Smooth muscle cell (in vitro differentiated cells): ENCODE results near the gene THADA. TPM values are rescaled to one million over a fixed set of nuclear protein-coding genes. Genes with fewer than 3 reads are reported as not detected.

Experiments used
- DNase-seq: peaks from one replicate; lab custom pipeline; 2025; ENCODE audit not compliant: unreplicated experiment; lab: John Stamatoyannopoulos, UW
- H2AFZ ChIP-seq: fragments of 200-600 bp; sonication (generic); 2 replicates; pipeline ENCODE4 v1.6.0; 2016; ENCODE audit warnings: antibody characterized with exemption, low read depth, mild to moderate bottlenecking
- H3F3A ChIP-seq: fragments of 200-600 bp; sonication (generic); 2 replicates; pipeline ENCODE4 v1.6.0; 2017; ENCODE audit warnings: antibody characterized with exemption, low read depth
- H3K27ac ChIP-seq: fragments of 200-600 bp; sonication (generic); 2 replicates; pipeline ENCODE4 v1.5.1; 2016; ENCODE audit warnings: low read depth, mild to moderate bottlenecking
- H3K27me3 ChIP-seq: fragments of 200-600 bp; sonication (generic); 2 replicates; pipeline ENCODE4 v1.6.1; 2016; ENCODE audit warnings: low read depth, mild to moderate bottlenecking
- H3K36me3 ChIP-seq: fragments of 200-600 bp; sonication (generic); 2 replicates; pipeline ENCODE4 v1.5.1; 2016; ENCODE audit warnings: low read depth
- H3K4me1 ChIP-seq: fragments of 200-600 bp; sonication (generic); 2 replicates; pipeline ENCODE4 v1.5.1; 2016; ENCODE audit warnings: low read depth
- H3K4me2 ChIP-seq: fragments of 200-600 bp; sonication (generic); 2 replicates; pipeline ENCODE4 v1.6.0; 2016; ENCODE audit warnings: mild to moderate bottlenecking
- H3K4me3 ChIP-seq: fragments of 200-600 bp; sonication (generic); 2 replicates; pipeline ENCODE4 v1.5.1; 2016; ENCODE audit warnings: mild to moderate bottlenecking
- H3K79me2 ChIP-seq: fragments of 200-600 bp; sonication (generic); 2 replicates; pipeline ENCODE4 v1.6.0; 2016; ENCODE audit warnings: low read depth, mild to moderate bottlenecking
- H3K9ac ChIP-seq: fragments of 200-600 bp; sonication (generic); 2 replicates; pipeline ENCODE4 v1.6.0; 2016; ENCODE audit warnings: low read depth
- H3K9me3 ChIP-seq: fragments of 200-600 bp; sonication (generic); replicated peaks from 2 replicates; pipeline ENCODE4 v1.5.1; 2016; ENCODE audit warnings: low read depth
- H4K20me1 ChIP-seq: fragments of 200-600 bp; sonication (generic); 2 replicates; pipeline ENCODE4 v1.6.0; 2016; ENCODE audit warnings: low read depth
- WGBS: methylation state at CpG from one replicate; pipeline ENCODE4 v1.1.7; 2016; ENCODE audit warnings: low lambda C conversion rate; 5-methylcytosine and 5-hydroxymethylcytosine counted together
- polyA plus RNA-seq: library from polyadenylated mRNA; unstranded; fragments of >200 nt; fragmentation: Nextera tagmentation; extraction: Ambion mirVana; gene quantifications from 2 replicates; pipeline ENCODE4 v1.2.1, GENCODE V29; 2016
- total RNA-seq: library from RNA; depleted of rRNA; stranded (reverse); fragments of >200 nt; gene quantifications from 2 replicates; pipeline ENCODE4 v1.2.3, GENCODE V29; 2014
- TF ChIP-seq, protein P1 (sequence below): fragments of 200-600 bp; sonication (generic); IDR thresholded peaks from 2 replicates; pipeline ENCODE4 v1.5.1; 2017; ENCODE audit warnings: borderline replicate concordance, mild to moderate bottlenecking, antibody characterized with exemption; ENCODE audit not compliant: insufficient read depth, poor library complexity, severe bottlenecking

Gene THADA
- total and polyA plus RNA-seq, 2 experiments from 2014 or later = 11.3 to 20.9 TPM

DNA sequence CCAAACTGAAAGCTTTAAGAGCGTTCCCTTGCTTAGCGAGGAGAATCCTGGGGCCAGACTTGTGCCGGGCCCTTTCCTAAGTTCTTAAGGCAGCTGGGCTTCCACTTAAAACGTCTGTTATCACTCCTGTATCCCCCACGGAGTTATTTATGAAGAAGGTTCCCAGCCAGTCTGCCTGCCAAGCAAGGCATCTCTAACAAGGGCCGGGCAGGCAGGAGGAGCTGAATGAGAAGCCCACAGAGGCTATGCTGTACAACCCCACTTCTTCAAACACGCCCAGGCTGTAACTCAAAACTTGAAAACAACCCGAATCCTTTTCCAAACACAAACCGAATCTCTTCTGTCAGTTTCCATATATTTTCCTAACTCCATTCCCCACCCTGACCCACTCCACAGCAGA lies 330.4 kb downstream of the THADA start:
- no peaks in the 10 kb centered on the region for H3K79me2 ChIP-seq
- no peak for DNase-seq
- H3K4me2 ChIP-seq = peak overlapping the region; percentile 52
- H3K4me3 ChIP-seq = no peak overlapping the region
- H3K4me1 ChIP-seq = peaks cover 22% of the 10 kb centered on the region
- no peaks in the 10 kb centered on the region for H3K36me3 ChIP-seq
- H4K20me1 ChIP-seq = no peaks in the 10 kb centered on the region
- peak overlapping the region; percentile 0 for H2AFZ ChIP-seq
- peak overlapping the region; percentile 61 for H3K27ac ChIP-seq
- no peaks in the 10 kb centered on the region for H3K9me3 ChIP-seq
- no peaks in the 10 kb centered on the region for H3K27me3 ChIP-seq
- peaks cover 20% of the 10 kb centered on the region for H3F3A ChIP-seq
- WGBS = 20% methylated on average over 9 of the region's 9 CpGs
- TF ChIP-seq, protein P1, sequence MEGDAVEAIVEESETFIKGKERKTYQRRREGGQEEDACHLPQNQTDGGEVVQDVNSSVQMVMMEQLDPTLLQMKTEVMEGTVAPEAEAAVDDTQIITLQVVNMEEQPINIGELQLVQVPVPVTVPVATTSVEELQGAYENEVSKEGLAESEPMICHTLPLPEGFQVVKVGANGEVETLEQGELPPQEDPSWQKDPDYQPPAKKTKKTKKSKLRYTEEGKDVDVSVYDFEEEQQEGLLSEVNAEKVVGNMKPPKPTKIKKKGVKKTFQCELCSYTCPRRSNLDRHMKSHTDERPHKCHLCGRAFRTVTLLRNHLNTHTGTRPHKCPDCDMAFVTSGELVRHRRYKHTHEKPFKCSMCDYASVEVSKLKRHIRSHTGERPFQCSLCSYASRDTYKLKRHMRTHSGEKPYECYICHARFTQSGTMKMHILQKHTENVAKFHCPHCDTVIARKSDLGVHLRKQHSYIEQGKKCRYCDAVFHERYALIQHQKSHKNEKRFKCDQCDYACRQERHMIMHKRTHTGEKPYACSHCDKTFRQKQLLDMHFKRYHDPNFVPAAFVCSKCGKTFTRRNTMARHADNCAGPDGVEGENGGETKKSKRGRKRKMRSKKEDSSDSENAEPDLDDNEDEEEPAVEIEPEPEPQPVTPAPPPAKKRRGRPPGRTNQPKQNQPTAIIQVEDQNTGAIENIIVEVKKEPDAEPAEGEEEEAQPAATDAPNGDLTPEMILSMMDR = no peak
- H3K9ac ChIP-seq = peak overlapping the region; percentile 10

DNA sequence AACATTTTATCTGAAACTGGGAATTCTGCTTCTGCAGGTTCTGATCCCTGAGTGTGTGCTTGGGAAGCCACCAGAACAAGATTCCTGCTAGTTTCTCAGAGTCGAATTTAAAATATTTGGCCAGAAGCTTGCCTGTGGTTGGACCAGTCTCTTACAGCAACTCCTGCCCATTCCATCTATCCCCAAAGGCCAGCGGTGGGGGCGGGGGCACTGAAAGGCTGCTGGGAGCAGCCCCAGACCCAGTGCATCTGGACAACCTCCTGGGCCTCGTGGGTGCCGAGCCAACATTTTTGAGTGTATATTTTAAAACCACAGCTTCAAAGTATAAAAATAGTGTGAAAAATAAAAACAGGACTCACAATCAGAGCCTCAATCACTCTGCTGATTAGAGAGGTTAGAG lies 330.8 kb downstream of the THADA start:
- peak overlapping the region; percentile 10 for H3K9ac ChIP-seq
- H3K79me2 ChIP-seq = no peaks in the 10 kb centered on the region
- DNase-seq = peak; percentile 23
- peak overlapping the region; percentile 52 for H3K4me2 ChIP-seq
- TF ChIP-seq, protein P1 = no peak
- H3K4me1 ChIP-seq = peaks cover 22% of the 10 kb centered on the region
- no peaks in the 10 kb centered on the region for H3K9me3 ChIP-seq
- peak overlapping the region; percentile 0 for H2AFZ ChIP-seq
- no peaks in the 10 kb centered on the region for H3K27me3 ChIP-seq
- no peak overlapping the region for H3K4me3 ChIP-seq
- WGBS = 25% methylated on average over 5 of the region's 5 CpGs
- H4K20me1 ChIP-seq = no peaks in the 10 kb centered on the region
- H3F3A ChIP-seq = peaks cover 18% of the 10 kb centered on the region
- no peaks in the 10 kb centered on the region for H3K36me3 ChIP-seq
- peak overlapping the region; percentile 61 for H3K27ac ChIP-seq

DNA sequence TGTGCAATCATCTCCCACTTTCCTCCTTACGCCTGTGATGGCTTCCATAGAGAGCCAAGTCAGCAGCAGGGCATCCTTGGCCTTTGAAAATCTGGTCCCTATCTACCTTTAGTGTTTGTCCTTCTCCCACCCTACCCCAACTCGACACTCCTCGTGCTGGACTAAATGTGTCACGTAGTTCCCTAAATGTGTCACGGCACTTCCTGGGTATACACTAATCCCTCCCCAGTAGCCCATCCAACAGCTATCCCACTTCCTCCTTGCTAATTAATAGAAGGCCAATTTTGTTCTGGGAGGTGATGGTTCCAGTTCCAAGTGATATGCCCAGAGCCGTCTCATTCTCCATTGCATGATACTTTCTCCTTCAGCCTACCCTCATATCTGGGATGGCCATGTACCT lies 332.9 kb downstream of the THADA start:
- Histone ChIP-seq H3K9ac (no peak overlapping the region), H2AFZ (no peak overlapping the region), H3K36me3 (no peaks in the 10 kb centered on the region), H3F3A (peaks cover 1% of the 10 kb centered on the region), H3K4me1 (peaks cover 8% of the 10 kb centered on the region), H3K4me2 (no peak overlapping the region), H3K4me3 (no peak overlapping the region), H3K27me3 (no peaks in the 10 kb centered on the region), H3K79me2 (no peaks in the 10 kb centered on the region), H4K20me1 (no peaks in the 10 kb centered on the region), H3K9me3 (no peaks in the 10 kb centered on the region), H3K27ac (no peak overlapping the region)
- TF ChIP-seq, protein P1 = no peak
- DNase-seq = no peak
- WGBS = 98% methylated on average over 6 of the region's 6 CpGs

DNA sequence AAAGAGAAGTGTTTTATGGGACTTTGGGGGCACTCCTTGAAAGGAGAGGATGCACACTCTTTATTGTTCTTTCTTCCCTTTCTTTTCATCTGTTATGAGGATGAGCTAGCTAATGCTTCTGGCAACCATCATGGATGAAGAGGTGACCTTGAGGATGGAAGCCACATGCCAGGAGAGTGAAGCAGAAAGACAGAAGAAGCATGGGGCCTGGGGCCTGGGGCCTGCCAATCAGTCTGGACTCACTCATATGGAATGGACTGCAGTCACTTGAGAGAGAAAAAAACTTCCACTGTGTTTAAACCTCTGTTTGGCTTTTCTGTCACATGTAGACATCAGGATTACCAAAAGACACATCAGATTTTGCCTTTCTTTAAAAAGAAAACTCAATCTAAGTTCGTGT lies 333.6 kb downstream of the THADA start:
- H3K36me3 ChIP-seq = no peaks in the 10 kb centered on the region
- 83% methylated on average over 1 of the region's 1 CpG for WGBS
- H2AFZ ChIP-seq = no peak overlapping the region
- no peaks in the 10 kb centered on the region for H3F3A ChIP-seq
- TF ChIP-seq, protein P1 = no peak
- H3K27me3 ChIP-seq = no peaks in the 10 kb centered on the region
- no peak overlapping the region for H3K27ac ChIP-seq
- no peaks in the 10 kb centered on the region for H4K20me1 ChIP-seq
- H3K9ac ChIP-seq = no peak overlapping the region
- H3K4me3 ChIP-seq = no peak overlapping the region
- DNase-seq = no peak
- H3K9me3 ChIP-seq = no peaks in the 10 kb centered on the region
- H3K4me1 ChIP-seq = peaks cover 8% of the 10 kb centered on the region
- no peak overlapping the region for H3K4me2 ChIP-seq
- H3K79me2 ChIP-seq = no peaks in the 10 kb centered on the region
